Activated CD8-positive, alpha-beta memory T cell treated with anti-CD3 and anti-CD28 coated beads for 1 hour (primary cell): ENCODE results near the gene COL4A2.

Experiments
- DNase-seq, 2 donors: peaks; one replicate each; pipeline ENCODE4 v3.0.0-alpha.2; 2020; ENCODE audit warnings: low read depth in 1 of 2; ENCODE audit errors: extremely low read depth in 1 of 2

Gene COL4A2

GRCh38 chr13:110306960-110307766 is at the start of gene COL4A2, which contains the start of gene COL4A1:
TSS of gene COL4A2 (plus strand) at chr13:110307284. CDS start at chr13:110307904, 620 bp downstream.
TSS of gene COL4A1 (minus strand) at chr13:110307157. CDS start at chr13:110307027, 130 bp downstream.
- no peak for DNase-seq

- no peak for DNase-seq
Measured at GRCh38 chr13:110257408-110257807, 49.7 kb upstream of the COL4A2 start.

- DNase-seq = no peak
Measured at GRCh38 chr13:110258876-110259631, 48.0 kb upstream of the COL4A2 start.

- no peak for DNase-seq
Measured at GRCh38 chr13:110259651-110260050, 47.4 kb upstream of the COL4A2 start.

- DNase-seq = no peak
Measured at GRCh38 chr13:110261166-110262081, 45.7 kb upstream of the COL4A2 start.

- no peak for DNase-seq
Measured at GRCh38 chr13:110262082-110262436, 45.0 kb upstream of the COL4A2 start.

- no peak for DNase-seq
Measured at GRCh38 chr13:110262508-110263291, 44.4 kb upstream of the COL4A2 start.

- no peak for DNase-seq
Measured at GRCh38 chr13:110263404-110263803, 43.7 kb upstream of the COL4A2 start.

GRCh38 chr13:110263888-110264287 is 43.2 kb upstream of the COL4A2 start:
- DNase-seq = no peak

- no peak for DNase-seq
Measured at GRCh38 chr13:110264685-110265275, 42.3 kb upstream of the COL4A2 start.

GRCh38 chr13:110265341-110265681 is 41.8 kb upstream of the COL4A2 start:
- no peak for DNase-seq

- DNase-seq = no peak
Measured at GRCh38 chr13:110265682-110266430, 41.2 kb upstream of the COL4A2 start.

GRCh38 chr13:110266431-110266809 is 40.7 kb upstream of the COL4A2 start:
- DNase-seq = no peak

GRCh38 chr13:110266983-110267382 is 40.1 kb upstream of the COL4A2 start:
- no peak for DNase-seq

GRCh38 chr13:110268061-110268460 is 39.0 kb upstream of the COL4A2 start:
- no peak for DNase-seq

GRCh38 chr13:110268576-110269185 is 38.4 kb upstream of the COL4A2 start:
- DNase-seq = no peak

GRCh38 chr13:110269509-110270185 is 37.4 kb upstream of the COL4A2 start:
- DNase-seq = no peak

- no peak for DNase-seq
Measured at GRCh38 chr13:110270507-110270906, 36.6 kb upstream of the COL4A2 start.
